Neural cell (in vitro differentiated cells): ENCODE measurements around the gene MDFIC2.

Experiments
- EP300 ChIP-seq: fragments of 450-650 bp; conservative IDR thresholded peaks from 2 replicates; pipeline ENCODE4 v1.6.1; 2014; ENCODE audit warnings: antibody characterized with exemption, mild to moderate bottlenecking, moderate library complexity; ENCODE audit not compliant: poor library complexity, severe bottlenecking
- EZH2 ChIP-seq: fragments of 200-600, 300-800 bp; shearing (Covaris generic), sonication (generic); IDR thresholded peaks from 2 replicates; pipeline ENCODE4 v1.6.1; 2014; ENCODE audit warnings: antibody characterized with exemption, low read length, borderline replicate concordance, mild to moderate bottlenecking; ENCODE audit not compliant: insufficient read depth, poor library complexity, severe bottlenecking
- POLR2AphosphoS5 ChIP-seq: IDR thresholded peaks from 2 replicates; pipeline ENCODE4 v1.6.1; 2012
- TAF1 ChIP-seq: IDR thresholded peaks from 2 replicates; pipeline ENCODE4 v1.6.1; 2012; ENCODE audit warnings: low read depth
- TF ChIP-seq, protein P1 (sequence below): fragments of 450-650 bp; IDR thresholded peaks from 2 replicates; pipeline ENCODE4 v1.5.1; 2014; ENCODE audit warnings: antibody characterized with exemption, mild to moderate bottlenecking, moderate library complexity; ENCODE audit not compliant: poor library complexity, severe bottlenecking
- TF ChIP-seq, protein P2 (sequence below): IDR thresholded peaks from 2 replicates; pipeline ENCODE4 v1.6.1; 2012; ENCODE audit warnings: borderline replicate concordance

DNA sequence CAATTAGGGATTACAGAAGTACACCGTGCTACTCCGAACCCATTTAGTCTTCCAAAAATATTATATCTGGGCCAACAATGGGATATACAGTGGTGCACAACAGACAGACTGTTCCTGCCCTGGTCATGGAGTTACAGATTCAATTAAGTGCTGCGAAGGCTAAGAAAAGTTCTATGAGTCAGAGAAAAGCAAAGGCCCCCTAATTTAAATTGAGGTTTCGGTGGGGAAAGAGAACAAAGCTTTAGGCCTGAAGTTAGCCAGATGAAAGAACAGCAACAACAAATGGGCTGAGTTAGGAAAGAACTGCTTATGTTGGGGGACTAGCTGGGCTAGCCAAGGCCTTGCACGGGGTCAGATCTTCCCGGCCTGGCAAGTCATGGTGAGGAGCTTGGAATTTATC, 131.8 kb downstream of the MDFIC2 start:
- TF ChIP-seq, protein P1, sequence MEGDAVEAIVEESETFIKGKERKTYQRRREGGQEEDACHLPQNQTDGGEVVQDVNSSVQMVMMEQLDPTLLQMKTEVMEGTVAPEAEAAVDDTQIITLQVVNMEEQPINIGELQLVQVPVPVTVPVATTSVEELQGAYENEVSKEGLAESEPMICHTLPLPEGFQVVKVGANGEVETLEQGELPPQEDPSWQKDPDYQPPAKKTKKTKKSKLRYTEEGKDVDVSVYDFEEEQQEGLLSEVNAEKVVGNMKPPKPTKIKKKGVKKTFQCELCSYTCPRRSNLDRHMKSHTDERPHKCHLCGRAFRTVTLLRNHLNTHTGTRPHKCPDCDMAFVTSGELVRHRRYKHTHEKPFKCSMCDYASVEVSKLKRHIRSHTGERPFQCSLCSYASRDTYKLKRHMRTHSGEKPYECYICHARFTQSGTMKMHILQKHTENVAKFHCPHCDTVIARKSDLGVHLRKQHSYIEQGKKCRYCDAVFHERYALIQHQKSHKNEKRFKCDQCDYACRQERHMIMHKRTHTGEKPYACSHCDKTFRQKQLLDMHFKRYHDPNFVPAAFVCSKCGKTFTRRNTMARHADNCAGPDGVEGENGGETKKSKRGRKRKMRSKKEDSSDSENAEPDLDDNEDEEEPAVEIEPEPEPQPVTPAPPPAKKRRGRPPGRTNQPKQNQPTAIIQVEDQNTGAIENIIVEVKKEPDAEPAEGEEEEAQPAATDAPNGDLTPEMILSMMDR: no peak
- TF ChIP-seq, protein P2, sequence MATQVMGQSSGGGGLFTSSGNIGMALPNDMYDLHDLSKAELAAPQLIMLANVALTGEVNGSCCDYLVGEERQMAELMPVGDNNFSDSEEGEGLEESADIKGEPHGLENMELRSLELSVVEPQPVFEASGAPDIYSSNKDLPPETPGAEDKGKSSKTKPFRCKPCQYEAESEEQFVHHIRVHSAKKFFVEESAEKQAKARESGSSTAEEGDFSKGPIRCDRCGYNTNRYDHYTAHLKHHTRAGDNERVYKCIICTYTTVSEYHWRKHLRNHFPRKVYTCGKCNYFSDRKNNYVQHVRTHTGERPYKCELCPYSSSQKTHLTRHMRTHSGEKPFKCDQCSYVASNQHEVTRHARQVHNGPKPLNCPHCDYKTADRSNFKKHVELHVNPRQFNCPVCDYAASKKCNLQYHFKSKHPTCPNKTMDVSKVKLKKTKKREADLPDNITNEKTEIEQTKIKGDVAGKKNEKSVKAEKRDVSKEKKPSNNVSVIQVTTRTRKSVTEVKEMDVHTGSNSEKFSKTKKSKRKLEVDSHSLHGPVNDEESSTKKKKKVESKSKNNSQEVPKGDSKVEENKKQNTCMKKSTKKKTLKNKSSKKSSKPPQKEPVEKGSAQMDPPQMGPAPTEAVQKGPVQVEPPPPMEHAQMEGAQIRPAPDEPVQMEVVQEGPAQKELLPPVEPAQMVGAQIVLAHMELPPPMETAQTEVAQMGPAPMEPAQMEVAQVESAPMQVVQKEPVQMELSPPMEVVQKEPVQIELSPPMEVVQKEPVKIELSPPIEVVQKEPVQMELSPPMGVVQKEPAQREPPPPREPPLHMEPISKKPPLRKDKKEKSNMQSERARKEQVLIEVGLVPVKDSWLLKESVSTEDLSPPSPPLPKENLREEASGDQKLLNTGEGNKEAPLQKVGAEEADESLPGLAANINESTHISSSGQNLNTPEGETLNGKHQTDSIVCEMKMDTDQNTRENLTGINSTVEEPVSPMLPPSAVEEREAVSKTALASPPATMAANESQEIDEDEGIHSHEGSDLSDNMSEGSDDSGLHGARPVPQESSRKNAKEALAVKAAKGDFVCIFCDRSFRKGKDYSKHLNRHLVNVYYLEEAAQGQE: no peak
- TF ChIP-seq EP300: no peak
- no peak for TF ChIP-seq EZH2
- no peak for TF ChIP-seq POLR2AphosphoS5
- no peak for TF ChIP-seq TAF1
